Epidermal melanocyte (primary cell): ENCODE data around the gene GDF15.
A peak's percentile ranks its signal among the peaks of the same experiment; 100 is the strongest.

Experiments
- DNase-seq: peaks from one replicate; pipeline ENCODE4 v3.0.0; 2011; ENCODE audit warnings: low spot score; ENCODE audit not compliant: insufficient read length

The GDF15 gene

DNA sequence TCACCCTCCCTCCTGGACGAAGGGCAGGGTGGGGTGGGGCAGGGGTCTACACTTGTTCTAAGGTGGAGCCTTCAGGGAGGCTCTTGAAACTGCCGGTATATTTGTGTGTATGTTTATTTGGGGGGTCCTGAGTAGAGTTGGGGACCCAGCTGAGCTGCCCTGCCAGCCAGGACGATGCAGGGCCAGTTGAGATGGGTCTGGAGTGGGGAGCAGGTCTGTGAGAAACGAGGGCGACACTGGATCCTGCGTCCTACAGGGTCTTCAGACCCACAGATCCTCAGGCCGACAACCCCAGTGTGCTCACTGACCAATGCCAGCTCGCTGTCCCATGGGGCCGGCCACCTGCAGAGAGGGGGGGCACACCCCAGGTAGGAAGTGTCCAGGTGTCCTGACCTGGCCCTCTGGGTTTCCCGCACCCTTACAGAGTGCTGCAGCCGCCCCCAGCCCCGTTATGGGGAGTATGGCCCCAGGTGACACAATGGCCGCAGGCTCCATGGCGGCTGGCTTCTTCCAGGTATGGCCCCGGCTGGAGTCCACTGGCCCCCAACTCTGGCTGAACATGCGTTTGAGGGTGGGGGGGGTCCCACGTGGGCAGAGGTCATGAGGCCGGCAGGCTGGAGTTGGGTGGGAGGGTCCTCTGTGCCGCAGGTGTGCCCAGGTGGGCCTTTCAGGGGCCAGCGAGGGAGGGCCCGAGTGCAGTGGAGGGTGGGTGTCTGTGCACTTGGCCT, 44.6 kb downstream of the GDF15 start:
- no peak for DNase-seq

DNA sequence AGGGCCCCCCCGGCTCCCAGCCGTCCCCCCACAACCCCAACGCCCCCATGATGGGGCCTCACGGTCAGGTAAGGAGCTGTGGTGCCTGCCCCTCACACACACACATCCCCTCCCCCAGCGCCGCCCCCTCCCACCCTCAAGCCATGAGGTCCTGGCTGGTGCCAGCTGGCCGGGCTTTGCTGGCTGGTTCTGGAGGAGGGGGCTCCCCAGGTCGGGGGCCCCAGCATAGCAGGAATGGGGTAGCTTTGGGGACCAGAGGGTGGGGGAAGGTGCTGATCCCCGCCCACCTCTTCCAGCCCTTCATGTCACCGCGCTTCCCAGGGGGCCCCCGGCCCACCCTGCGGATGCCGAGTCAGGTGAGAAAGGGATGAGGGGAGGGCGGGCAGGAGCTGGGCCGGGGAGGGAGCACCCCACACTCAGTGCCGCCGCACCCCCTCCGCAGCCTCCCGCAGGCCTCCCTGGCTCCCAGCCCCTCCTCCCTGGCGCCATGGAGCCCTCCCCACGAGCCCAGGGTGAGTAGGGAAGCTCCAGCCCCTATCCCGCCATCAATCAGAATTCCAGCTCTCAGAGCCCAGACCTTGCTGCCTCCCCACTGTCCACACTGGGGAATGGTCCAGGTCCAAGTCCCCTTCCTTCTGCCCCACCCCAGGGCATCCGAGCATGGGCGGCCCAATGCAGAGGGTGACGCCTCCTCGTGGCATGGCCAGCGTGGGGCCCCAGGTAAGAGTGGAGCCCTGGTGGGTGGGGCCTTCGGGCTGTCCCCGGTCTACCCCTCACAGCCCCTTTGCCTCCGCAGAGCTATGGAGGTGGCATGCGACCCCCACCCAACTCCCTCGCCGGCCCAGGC, 45.6 kb downstream of the GDF15 start:
- DNase-seq: no peak

DNA sequence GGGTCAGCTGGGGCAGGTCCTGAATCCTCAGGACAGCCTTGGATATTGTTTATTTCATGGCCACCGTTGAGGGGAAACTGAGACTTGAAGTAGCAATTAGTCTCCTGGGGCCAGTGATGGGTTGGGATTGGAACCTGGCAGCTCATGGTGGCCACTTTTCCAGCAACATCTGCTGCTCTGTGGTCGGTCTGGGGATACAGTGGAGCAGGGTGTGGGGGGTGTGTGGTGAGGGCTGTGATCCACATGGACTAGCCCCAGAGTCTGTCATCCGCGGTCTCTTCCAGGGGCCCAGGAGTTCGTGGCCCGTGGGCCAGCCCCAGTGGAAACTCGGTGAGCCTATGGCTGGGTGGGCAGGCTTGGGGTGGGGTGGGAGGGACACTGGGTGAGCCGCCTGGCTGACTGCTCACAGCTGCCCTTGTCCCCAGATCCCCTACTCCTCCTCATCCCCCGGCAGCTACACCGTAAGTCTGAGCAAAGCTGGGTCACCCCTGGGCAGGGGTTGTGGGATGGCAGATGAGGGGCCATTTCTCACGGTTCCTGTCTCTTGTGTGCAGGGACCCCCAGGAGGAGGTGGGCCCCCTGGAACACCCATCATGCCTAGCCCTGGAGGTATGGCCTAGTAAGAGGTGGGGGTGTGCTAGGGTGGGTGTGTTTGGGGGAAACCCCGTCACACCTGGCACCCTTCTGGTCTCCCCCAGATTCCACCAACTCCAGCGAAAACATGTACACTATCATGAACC, 46.5 kb downstream of the GDF15 start:
- no peak for DNase-seq

DNA sequence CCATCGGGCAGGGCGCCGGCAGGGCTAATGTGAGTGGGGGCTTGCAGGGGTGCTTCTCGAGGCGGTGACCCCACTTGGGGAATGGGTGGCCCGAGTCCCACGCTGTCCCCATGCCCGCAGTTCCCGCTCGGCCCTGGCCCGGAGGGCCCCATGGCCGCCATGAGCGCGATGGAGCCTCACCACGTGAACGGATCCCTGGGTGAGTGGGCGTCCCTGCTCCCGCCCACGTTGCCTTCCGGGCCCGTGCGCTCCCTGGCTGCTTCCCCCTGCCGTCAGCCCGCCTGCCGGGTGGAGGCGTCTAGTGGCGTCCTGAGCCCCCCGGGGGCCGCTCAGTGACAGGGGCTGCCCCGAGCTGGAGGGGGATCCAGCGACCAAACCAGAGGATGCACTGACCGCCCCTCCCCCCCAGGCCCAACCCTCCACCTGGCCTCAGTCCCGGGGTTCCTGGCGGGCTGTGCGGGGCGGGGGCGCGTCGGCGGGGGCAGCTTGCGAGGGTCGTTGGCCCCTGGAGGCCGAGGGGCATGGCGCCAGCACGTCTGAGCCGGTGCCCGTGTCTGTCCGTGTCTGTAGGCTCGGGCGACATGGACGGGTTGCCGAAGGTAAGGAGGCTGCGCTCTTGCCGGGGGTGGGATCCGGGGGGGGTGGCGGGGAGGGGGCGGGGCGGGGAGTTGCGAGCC, 47.2 kb downstream of the GDF15 start:
- DNase-seq: no peak

DNA sequence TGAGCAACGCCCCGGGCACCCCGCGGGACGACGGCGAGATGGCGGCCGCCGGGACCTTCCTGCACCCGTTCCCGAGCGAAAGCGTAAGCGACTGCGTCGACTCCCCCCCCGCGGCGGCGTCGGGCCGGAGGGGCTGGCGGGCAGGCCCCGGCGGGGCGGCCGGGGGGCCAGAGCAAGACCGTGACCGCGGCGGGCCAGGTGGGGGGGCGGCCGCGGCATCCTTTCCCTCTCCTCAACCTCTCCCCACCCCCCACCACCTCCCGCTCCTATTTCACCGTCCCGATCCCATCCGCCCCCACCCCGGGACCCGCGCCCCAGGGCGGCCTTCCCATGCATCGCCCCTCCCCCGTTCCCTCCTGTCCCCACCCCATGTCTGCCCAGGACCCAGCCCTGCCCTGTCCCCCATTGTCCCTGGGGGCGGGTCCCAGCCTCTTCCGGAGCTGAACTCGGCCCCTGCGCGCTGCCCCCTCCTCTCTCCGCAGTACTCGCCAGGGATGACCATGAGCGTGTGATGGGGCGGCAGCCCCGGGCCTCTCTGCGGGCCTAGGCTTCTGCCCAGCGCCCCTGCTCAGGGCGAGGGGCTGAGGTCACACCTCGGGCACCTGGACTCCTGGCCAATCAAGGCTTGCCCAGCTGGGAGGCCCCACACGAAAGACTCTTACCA, 47.9 kb downstream of the GDF15 start:
- no peak for DNase-seq

DNA sequence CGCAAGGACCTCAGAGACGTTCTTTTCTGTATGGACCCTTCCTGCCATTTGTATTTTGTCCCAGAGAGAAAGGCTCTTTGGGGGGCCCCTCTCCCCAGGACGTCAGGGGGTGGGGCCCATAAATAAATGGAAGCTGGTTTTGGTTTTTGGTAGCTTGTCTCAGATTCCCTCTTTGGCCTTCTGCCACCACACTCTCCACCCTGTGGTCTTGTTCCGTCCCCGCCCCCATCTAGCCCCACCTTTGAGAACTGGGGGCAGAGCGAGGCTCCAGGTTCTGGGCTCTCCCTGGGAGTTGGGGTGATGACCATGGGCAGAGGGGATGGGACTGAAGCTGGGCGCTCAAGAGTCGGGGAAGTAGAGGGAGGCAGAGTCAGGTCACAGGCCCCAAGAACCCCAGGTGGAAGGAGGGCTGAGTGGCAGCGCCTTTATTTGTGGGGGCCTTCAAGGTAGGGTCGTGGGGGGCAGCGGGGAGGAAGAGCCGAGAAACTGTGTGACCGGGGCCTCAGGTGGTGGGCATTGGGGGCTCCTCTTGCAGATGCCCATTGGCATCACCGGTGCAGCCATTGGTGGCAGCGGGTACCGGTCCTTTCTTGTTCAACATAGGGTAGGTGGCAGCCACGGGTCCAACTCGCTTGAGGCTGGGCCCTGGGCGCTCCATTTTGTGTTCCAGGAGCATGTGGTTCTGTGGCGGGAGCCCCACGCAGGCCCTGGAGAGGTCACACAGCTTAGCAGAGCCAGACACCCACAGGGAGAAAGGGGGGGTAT, 48.6 kb downstream of the GDF15 start:
- no peak for DNase-seq

DNA sequence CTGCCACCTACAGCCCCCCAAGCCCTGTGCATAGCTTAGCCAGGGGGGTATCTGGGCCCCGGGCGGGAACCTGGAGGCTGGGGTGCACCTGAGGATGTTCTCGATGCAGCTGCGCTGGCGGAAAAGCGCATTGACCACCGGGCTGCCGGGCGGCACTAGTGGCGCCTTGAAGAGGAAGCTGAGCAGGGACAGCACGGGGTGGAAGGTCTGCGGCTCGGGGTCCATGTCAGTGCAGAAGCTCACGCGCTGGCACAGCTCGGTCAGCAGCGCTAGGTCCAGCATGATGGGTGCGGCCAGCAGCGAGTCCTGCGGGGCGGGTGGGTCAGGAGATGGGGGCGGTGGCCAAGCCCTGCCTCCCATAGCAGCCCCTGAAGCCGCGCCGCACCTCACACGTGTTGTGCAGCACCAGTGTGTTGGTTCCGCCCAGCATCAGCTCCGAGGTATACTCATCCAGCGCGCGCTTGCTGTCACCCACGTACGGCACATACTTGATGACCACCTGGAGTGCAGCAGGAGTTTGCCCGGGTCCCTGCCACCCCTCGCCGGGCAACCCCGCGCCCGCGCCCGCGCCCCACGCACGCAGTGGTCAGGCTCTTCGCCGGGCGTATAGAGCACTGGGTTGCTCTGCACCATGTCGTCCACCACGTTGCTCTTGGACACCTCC, 49.4 kb downstream of the GDF15 start:
- DNase-seq: no peak

DNA sequence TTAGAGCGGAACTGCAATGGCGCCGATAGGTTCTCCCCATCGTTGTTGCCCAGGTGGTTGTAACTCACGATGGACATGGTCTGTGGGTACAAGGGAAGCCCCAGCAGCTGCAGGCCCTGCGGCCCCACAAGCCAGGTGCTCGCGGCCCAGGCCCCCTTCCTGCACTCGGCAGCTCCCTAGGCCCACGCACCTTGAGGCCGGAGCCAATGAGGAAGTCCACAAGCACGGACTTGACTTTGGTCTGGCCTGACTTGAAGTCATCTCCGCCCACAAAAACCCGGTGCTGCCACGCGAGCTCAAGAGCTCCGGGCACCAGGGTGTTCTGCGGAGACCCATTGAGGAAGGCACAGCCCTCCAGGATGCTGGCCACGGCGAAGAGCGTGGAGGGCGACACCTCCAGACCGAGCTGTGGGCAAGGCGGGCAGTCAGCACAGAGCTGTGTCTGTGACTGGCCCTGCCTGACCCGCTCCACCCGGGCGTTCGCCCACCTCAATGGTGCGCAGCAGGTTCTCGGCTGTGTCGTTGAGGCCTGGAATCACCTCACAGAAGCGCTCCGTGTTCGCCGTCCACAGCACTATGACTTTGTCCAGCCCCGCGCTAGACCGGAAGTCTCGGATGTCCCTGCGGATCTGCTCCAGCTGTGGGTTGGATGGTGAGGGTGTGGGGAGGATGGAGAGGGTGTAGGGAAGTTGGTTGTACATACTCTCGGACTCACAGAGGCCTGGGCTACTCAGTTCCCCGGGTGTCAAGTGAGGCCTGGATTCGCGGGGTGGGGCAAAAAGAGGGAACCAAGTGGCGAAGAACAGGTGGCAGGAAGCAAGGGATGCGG, 50.1 kb downstream of the GDF15 start:
- no peak for DNase-seq

DNA sequence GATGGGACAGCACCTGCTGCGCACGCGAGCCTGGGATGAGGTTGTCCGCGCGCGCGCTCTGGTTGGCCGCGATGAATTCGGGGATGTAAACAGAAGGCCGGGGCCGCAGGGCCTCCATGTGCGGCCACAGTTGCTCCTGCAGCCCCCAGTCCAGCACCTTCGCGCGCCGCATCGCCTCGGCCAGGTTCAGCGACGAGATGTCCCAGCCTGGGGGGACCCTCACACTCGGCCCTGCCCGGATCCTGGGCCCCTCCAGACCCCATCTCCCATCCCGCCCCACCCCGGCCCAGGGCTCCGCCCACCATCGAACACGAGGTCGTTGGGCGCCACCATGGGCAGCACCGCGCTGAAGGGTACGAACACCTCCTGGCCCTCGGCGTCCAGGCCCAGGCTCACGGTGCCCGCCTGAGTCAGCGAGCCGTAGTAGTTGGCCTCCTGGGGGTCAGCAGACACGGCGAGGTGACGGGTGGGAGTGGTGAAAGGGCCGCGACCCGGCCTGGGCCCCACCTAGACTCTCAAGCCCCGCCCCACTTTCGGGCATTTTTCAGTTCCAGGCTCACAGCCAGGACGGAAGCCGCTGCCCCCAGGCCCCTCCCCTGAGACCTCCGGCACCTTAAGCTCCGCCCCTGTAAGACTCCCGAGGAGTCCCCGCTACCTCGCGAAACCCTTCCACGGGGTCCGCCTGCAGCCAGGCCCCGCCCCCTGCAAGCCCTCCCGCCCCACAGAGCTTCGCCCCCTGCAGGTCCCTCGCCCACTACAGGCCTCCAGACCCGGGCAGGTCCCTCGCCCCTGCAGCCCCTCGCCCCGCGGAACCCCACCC, 50.9 kb downstream of the GDF15 start:
- peak; percentile 99 for DNase-seq

DNA sequence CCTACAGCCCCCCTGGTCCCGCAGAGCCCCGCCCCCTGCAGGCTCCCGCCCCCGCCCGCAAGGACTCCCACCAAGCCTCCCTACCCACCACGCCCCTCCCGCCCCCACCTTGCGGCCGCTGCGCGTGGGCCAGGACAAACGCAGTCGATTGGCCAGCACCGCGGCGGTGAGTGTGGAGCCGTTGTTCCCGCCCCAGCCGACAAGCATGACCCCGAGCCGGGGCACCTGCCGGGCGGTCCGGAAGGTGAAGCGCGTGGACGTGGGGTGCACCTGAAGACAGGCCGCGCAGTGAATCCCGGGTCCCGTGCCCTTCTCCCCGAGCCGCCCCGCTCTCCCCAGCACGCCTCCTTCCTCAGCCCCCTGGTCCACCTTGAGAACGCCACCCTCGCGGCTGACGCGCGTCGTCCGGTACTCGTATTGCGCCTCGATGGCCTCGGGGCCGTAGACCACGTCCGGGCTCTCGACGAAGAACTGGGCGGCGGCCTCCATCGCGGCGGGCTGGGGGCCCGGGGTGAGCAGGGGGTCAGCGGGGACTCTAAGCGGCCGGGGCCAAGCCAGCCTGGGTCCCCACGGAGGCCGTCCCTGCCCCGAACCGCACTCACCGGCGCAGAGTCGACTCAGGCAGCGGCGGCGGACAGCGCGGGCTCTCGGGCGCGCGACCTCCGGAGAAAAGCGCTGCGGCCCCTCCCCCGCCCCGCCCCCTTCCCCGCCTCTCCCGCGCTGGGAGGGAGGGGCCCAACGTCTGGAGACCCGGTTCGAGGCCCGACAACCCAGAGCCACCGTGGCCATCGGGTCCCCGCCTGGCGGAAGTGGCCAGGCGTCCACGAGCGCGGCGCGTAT, 51.8 kb downstream of the GDF15 start, which contains the start of gene ISYNA1:
Gene ISYNA1 (minus strand): TSS at position 643 of the 840 bp plus-strand sequence. CDS start 154 bp downstream, at position 489.
- DNase-seq: peak; percentile 71

DNA sequence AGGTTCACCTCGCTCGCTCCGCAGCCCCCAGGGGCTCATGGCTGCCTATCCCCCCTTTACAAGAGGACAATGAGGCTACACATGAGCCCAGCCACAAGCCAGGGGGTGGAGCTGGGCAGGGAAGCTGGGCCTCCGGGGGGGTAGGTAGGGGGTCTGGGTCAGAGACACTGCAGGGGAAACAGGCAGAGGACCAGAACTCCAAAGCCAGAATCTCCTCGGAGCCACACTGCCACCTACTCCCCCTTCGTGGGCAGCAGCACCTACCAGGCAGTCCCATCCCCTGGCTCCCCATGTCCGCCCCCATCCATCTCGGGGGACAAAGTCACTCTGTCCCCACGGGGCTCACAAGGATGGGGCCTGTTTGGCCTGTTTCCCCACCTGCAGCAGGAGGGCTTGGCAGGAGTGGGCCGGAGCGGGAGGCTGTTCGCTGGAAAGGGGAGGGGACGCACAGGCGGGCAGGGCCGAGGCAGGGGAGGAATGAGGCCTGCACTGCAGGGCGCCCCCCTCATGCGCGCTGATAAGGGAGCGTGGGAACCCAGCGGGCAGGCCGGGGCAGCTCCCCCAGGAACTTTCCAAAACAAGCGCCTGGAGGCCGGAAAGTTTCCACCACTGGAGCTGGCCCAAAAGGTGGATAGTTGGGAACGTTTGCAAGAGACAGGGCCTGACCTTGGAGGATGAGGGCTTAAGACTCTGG, 52.5 kb downstream of the GDF15 start:
- DNase-seq: no peak
